Measurements from ENCODE around the gene GARIN5B.
A peak's percentile ranks its signal among the peaks of the same experiment; 100 is the strongest.
"Not testable (repeated sequence)": the region's sequence is repeated elsewhere in the genome, so short reads cannot be mapped to it uniquely, and the experiment has no call there.

The GARIN5B gene

DNA sequence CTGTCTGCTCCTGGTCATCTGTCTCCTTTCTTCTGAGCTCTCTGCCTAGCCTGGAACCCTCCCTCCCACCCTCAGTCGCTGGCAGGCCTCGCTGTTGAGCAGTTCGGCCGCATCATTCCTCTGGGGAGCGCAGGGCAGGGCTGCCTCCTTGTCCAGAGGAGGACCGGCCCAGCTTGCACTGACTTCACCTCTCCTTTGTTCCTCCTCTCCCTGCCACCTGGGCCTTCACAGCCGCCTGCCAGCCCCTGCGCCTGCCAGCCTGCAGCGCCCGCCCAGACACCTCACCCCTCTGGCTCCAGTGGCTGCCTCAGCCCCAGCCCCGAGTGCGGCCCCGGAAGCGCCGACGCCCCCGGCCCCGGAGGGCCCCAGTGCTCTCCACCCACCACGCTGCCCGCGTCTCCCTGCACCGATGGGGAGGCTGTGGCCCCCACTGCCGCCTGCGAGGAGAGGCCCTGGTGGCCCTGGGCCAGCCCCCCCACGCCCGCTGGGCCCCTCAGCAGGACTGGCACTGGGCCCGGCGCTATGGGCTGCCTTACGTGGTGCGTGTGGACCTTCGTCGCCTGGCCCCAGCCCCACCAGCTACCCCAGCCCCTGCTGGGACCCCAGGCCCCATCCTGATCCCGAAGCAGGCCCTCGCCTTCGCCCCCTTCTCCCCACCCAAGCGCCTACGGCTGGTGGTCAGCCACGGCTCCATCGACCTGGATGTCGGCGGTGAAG lies 16.2 kb downstream of the GARIN5B start:
- DNase-seq, result peak; percentile 45

DNA sequence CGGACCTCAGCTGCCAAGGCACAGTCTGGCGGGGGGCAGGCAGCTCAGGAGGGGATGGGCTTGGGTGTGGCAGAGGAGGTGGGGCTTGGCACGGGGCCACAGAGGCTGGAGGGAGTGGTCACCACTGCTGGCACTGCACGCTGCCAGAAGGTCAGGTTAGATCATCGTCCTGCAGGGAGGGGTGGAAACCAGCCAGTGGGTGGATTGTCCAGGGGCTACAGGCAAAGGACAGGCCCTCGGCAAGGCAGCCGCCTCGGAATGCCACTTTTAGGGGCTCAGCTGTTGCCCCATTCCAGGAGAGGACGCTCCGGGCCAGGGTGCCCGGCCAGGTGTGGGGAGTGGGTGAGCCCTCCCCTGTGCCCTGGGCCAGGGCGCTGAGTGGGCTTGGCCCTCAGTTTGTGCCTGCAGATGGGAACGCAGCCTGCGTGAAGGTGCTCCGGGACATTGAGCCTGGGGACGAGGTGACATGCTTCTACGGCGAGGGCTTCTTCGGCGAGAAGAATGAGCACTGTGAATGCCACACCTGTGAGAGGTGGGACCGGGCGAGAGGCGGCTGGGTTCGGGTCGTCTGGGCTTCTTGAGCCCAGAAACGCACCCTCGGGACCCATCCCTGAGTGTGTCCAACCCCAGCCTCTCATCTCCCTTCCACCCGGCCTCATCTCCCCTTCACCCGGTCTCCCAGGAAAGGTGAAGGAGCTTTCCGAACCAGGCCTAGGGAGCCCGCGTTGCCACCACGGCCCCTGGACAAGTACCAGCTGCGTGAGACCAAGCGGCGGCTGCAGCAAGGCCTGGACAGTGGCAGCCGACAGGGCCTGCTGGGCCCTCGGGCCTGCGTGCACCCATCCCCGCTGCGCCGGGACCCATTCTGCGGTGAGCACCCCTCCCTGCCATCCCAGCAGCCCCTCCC lies 17.0 kb downstream of the GARIN5B start:
- peak; percentile 74 for DNase-seq

- no peak for DNase-seq
Measured at GRCh38 chr19:55345101-55345817, 17.8 kb downstream of the GARIN5B start.

DNA sequence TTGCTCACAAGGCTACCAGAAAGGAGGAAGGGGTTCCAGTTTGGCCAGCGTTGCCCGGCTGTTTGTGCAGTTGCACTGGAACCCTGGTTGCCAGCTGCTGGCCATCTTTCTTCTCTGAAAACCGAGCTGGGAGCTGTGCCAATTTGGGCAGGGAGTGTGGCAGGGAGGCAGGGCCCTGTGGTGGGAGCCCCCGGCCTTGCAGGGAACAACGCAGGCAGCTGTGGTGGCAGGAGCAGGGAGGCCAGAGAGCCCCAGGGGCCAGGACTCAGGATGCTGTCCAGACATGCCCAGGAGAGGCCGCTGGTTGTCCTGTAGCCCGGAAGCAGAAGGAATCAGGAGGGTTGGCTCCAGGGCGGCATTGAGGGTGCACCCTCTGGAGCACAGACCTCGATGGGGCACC lies 18.6 kb downstream of the GARIN5B start:
- peak; percentile 70 for DNase-seq

GRCh38 chr19:55341595-55342531 lies 21.2 kb downstream of the GARIN5B start:
- DNase-seq, result peak; percentile 40

DNA sequence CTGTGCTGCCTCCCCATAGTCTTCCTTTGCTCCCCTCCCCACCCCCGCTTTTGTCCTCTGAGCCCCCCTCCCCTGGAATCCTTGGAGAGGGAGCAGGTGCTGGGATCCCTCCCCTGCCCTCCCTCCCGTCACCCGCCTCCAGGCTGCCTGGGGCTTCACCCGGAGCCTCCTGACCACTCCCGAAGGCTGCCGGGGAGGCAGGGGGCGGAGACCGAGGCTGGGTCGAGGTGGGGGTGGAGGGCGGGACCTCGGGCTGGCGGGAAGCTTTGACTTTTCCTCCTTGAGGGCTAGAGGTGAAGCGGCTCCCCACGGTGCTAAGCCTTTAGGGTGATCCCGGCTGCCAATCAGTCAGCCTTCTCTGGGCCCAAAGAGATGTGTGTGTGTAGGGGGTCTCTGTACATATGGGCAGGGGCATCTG lies 21.9 kb downstream of the GARIN5B start:
- peak; percentile 78 for DNase-seq

GRCh38 chr19:55340784-55341147 lies 22.3 kb downstream of the GARIN5B start:
- peak; percentile 50 for DNase-seq

DNA sequence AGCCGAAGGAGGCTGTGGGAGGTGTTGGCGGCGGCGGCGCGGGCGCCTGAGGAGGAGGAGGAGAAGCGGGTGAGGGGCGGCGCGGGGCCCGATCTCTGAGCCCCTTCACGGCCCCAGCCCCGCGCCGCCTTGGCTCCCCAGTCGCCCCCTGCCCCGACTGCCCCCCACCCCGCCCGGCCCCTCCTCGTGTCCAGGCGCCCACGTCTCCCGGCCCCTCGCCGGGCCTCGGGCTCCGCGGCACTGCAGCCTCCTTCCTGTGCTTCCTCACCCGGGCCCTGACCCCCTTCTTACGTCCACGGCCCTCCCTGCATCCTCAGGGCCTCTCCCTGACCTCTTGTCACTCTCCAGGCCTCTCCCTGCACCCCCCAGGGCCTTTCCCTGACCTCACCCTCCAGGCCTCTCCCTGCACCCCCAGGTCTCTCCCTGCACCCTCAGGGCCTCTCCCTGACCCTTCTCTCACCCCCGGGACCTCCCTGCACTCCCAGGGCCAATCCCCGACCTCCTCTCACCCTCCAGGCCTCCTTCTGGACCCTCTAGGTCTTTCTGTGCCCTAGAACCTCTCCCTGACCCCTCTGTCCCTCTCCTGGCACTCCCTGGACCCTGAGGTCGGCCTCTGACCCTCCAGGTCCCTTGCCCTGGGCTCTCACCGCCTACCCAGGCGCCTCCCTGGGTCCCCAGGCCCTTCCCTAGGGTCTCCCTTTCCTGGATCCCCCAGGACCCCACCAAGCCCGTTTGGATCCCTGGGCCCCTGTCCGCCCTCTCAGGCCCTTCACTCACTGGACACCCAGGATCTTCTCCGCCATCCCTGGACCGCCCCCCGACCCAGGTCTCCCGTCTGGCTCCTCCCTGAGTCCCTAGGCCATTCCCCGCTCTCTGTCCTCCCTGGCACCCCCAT lies 22.9 kb downstream of the GARIN5B start:
- DNase-seq, result peak; percentile 48

- peak; percentile 100 for DNase-seq
Measured at GRCh38 chr19:55339105-55339888, 23.8 kb downstream of the GARIN5B start, which contains the start of gene KMT5C. KMT5C (plus strand) TSS chr19:55339876; CDS start chr19:55341937, 2,061 bp downstream.

GRCh38 chr19:55336101-55336500 lies 27.0 kb downstream of the GARIN5B start:
- DNase-seq, result no peak

DNA sequence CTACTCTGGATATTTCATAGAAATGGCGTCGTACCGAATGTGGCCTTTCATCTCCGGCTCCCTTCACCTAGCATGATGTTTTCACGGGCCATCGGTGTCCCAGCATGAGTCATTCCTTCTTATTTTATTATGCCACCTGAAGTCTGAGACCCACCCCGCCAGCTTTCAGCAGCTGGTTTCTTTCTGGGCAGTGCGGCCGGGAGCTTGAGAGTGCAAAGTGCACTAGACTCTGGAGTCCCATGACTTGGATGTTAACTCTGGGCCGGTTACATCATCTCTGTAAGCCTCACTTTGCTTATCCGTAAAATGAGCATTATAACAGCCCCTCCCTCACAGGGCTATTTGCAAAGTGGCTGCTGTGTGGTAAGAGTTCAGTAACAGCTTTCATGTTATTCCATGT lies 29.2 kb downstream of the GARIN5B start:
- DNase-seq, result no peak

DNA sequence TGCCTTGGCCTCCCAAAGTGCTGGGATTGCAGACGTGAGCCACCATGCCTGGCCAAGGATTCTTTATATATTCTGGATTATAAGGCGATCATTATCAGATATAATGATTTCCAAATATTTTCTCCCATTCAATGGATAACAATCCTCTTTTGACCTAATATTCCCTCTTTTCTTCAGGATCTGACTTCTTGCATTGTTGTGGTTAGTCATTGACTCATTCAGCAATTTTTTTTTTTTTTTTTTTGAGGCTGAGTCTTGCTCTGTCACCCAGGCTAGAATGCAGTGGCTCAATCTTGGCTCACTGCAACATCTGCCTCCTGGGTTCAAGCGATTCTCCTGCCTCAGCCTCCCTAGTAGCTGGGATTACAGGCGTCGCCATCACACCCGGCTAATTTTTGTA lies 33.3 kb downstream of the GARIN5B start:
- DNase-seq, result not testable (repeated sequence)

DNA sequence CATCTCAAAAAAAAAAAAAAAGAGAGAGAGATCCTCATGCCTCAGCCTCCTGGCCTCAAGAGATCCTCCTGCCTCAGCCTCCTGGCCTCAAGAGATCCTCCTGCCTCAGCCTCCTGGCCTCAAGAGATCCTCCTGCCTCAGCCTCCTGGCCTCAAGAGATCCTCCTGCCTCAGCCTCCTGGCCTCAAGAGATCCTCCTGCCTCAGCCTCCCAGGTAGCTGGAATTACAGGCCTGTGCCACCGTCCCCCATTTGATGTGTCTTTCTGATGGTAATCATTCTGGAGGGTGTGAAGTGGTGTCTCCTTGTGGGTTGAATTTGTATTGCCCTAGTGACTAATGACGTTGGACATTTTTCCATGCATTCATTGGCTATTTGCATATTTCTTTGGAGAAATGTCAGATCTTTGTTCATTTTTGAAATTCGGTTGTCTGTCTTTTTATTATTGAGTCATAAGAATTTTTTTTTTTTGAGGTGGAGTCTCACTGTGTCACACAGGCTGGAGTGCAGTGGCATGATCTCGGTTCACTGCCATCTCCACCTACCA lies 34.2 kb downstream of the GARIN5B start:
- DNase-seq, result not testable (repeated sequence)

DNA sequence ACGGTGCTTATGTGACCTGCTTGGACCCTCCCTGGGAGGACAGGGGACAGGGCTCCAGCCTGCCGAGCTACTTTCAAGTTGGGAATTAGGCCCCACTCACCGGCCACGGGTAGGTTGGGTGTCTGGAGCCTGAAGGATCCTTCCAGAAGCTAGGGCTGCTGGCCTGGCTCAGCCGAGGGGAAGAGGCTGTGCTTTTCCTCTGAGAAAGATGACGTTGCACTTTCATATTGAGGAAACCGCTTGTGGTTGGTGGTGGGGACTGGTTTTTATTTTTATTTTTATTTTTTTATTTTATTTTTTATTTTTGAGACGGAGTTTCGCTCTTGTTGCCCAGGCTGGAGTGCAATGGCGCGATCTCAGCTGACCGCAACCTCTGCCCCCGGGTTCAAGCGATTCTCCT lies 37.9 kb downstream of the GARIN5B start, which contains the start of gene TMEM150B:
Gene TMEM150B, minus strand, starts transcription at position 170 of the 400 bp plus-strand sequence. CDS start 4,305 bp downstream, outside the sequence.
- DNase-seq, result no peak

DNA sequence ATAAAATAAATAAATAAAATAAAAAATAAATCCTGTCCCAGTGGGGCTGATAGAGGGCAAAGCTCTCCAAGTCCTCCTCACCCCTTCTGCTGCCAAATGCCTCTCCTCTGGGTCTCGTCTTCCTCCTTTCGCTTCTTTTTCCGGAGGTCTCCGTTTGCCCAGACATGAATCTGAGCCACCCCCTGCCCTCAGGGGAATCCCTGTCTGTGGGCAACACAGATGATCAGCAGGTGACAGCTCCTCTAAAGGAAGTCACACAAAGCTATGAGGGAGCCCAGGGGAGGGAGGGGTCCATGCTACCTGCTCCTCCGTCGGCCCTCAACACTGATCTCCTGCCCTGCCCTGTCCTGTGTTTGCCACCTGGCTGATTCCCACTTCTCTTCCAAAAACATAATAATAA lies 38.4 kb downstream of the GARIN5B start:
- no peak for DNase-seq

DNA sequence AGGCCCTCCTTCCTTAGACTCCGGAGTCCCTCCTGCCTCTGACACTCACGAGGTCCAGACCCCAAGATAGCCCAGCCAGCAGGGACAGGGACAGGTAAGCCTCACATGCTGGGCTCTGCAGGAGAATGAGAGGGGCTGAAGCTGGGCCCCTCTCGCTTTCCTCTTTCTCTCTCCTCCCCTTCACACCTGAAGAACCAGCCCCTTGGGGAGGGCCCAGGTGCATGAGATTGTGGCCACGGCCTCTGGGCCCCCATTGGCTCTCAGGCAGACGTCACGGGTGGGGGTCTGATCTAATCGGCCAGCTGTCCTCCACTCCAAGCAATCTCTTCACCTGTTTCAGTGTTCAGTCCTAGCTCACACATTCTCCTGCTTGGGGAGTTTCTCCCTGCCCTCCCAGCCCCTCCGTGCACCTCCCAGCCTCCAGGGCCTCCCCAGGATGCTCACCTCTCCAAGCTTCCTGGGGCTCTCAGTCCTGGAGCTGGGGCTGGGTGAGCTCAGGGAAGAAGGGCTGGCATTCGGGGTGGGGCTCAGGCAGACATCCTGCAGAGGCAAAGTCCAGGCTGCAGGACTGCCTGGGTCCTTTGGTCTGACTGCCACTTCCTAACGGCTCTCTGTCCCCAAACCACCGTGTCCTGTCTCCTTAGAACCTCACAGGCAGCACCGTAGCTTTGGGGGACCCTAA lies 40.7 kb downstream of the GARIN5B start:
- no peak for DNase-seq

DNA sequence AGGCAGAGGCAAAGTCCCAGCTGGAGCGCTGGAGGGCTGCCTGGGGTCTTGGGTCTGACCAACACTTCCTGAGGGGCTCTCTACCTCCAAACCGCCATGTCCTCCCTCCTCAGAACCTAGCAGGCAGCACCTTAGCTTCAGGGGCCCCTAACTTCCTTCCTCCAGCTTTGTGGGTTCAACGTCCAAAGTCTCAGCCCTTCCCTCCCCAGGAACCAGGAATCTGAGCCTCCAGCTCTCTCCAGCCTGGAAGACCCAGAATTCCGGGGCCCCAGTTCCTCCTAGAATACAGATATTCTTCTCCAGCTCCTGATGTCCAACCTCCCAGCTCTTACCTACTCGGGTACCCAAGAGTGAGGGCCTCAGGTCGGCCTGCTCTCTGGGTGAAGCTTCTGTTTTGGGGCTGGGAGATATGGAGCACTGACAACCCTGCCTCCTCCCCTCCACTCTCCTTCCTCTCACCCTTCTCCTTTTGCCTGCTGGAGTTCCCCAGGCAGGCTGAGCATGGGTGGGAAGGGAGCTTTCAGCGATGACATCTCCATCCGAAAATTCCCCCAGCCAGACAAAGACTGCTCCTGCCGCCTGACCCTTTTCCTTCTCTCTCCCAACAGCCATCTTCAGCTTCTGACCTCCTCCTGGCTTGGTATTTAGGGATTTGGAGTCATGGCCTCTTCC lies 41.5 kb downstream of the GARIN5B start:
- no peak for DNase-seq

GRCh38 chr19:55320844-55321419 lies 42.1 kb downstream of the GARIN5B start:
- DNase-seq, result no peak
